B cell (primary cell): Measurements from ENCODE around the gene ZNF580.

Source experiments
- CTCF ChIP-seq: fragments of 200-600 bp; IDR thresholded peaks from one replicate; pipeline ENCODE4 v1.8.0; 2022; ENCODE audit warnings: antibody characterized with exemption, mild to moderate bottlenecking
- EZH2 ChIP-seq: IDR thresholded peaks from 2 replicates; pipeline ENCODE4 v1.6.1; 2012; ENCODE audit warnings: borderline replicate concordance, low read depth, mild to moderate bottlenecking, moderate library complexity, low read length; ENCODE audit not compliant: insufficient read depth, poor library complexity, severe bottlenecking

- no peak for TF ChIP-seq CTCF
- no peak for TF ChIP-seq EZH2
Measured at GRCh38 chr19:55676889-55677505, 36.2 kb downstream of the ZNF580 start.
